Activated CD8-positive, alpha-beta memory T cell treated with anti-CD3 and anti-CD28 coated beads, Interleukin-2, amount 10 ng/mL, durations not matched to agents 7 days and 5 days (primary cell): ENCODE measurements around the gene NPAS3. TPM values are rescaled to one million over a fixed set of nuclear protein-coding genes. Genes with fewer than 3 reads are reported as not detected.

Experiments used
- ATAC-seq: fragments of 150-1000 bp; cut with Tn5 transposase; one replicate; pipeline ENCODE4 v1.10.0; 2021; ENCODE audit warnings: moderate library complexity
- CTCF ChIA-PET: fragments of 350-600 bp; sonication (Branson Sonifier 250); formaldehyde crosslinking; loops from one replicate; lab custom pipeline; 2021; ENCODE audit warnings: antibody characterized with exemption; lab: Charles Lee
- DNase-seq: peaks from one replicate; pipeline ENCODE4 v3.0.0-alpha.2; 2020
- H3K27ac Mint-ChIP-seq: one replicate; pipeline ENCODE4 v1.8.0; 2021; ENCODE audit warnings: mild to moderate bottlenecking, mixed read lengths
- H3K27me3 Mint-ChIP-seq: one replicate; pipeline ENCODE4 v1.8.0; 2021; ENCODE audit warnings: mixed read lengths
- H3K36me3 Mint-ChIP-seq: one replicate; pipeline ENCODE4 v1.8.0; 2021; ENCODE audit warnings: mild to moderate bottlenecking, mixed read lengths
- H3K4me1 Mint-ChIP-seq: one replicate; pipeline ENCODE4 v1.8.0; 2021; ENCODE audit warnings: mixed read lengths
- H3K4me3 Mint-ChIP-seq: one replicate; pipeline ENCODE4 v1.8.0; 2021; ENCODE audit warnings: mild to moderate bottlenecking, moderate library complexity, mixed read lengths
- H3K9me3 Mint-ChIP-seq: one replicate; pipeline ENCODE4 v1.8.0; 2022; ENCODE audit warnings: low read depth, mixed read lengths
- total RNA-seq, 2 experiments: library from RNA; stranded (reverse); gene quantifications; one replicate each; pipeline ENCODE4 v1.2.3, GENCODE V29; 2021

NPAS3 gene
- total RNA-seq, 2 experiments from 2014 or later = not detected

DNA sequence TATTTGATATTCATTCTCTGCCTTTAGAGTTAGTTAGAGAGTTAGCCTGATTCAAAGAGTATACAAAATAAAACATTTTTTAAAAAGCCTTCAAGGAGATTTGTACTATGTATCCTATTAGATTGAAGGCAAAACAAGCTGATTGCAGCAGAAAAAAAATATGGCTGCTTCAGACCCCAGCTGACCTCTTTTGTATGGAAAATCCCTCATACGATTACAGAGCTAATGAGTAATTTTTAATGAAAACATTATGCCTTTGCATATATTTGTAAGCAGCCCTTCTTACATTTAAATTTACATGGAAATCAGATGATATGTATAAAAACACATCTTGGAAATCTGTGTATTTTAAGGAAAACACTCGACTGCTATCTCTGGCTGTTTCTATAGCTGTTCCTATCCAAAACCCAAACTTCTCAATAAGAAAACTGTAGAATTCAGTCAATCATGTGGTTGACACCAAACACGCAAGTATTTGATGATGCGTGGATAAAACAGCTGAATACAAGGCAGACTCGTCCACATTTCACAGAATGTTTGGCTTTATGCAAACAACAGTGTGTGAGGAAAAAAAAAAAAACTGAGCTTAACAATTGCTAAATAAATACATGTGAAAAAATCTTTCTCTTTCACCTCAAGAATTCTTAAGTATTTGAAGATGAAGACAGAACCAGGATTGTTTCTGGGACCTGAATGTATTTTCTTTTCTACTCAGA is 736.9 kb downstream of the NPAS3 start:
- CTCF ChIA-PET = interaction anchor here (1.6 kb wide), 1 partner anchor 117 kb away, joined by 6 read pairs; no protein-coding TSS in a partner anchor
- no peaks in the 10 kb centered on the region for H3K27me3 Mint-ChIP-seq

GRCh38 chr14:33676135-33676566 is 737.5 kb downstream of the NPAS3 start:
- Mint-ChIP-seq H3K4me1 (no peaks in the 10 kb centered on the region), H3K9me3 (no peaks in the 10 kb centered on the region), H3K27ac (no peak overlapping the region), H3K4me3 (no peak overlapping the region), H3K27me3 (no peaks in the 10 kb centered on the region), H3K36me3 (no peaks in the 10 kb centered on the region)
- no peak for DNase-seq
- no peak for ATAC-seq
- CTCF ChIA-PET = interaction anchor here (1.6 kb wide), 1 partner anchor 116 kb away, joined by 6 read pairs; no protein-coding TSS in a partner anchor

More for the DNA sequence above, 736.9 kb downstream of the NPAS3 start:
- ATAC-seq (no peak), DNase-seq (no peak)
- Mint-ChIP-seq H3K4me1 (no peaks in the 10 kb centered on the region), H3K9me3 (no peaks in the 10 kb centered on the region), H3K36me3 (no peaks in the 10 kb centered on the region), H3K4me3 (no peak overlapping the region), H3K27ac (no peak overlapping the region)

GRCh38 chr14:33676891-33677290 is 738.2 kb downstream of the NPAS3 start:
- no peaks in the 10 kb centered on the region for H3K4me1 Mint-ChIP-seq
- ATAC-seq (no peak), DNase-seq (no peak)
- no peak overlapping the region for H3K4me3 Mint-ChIP-seq
- H3K36me3 Mint-ChIP-seq = no peaks in the 10 kb centered on the region
- H3K27ac Mint-ChIP-seq = no peak overlapping the region
- no peaks in the 10 kb centered on the region for H3K9me3 Mint-ChIP-seq
- no peaks in the 10 kb centered on the region for H3K27me3 Mint-ChIP-seq
- CTCF ChIA-PET = no interaction called here

DNA sequence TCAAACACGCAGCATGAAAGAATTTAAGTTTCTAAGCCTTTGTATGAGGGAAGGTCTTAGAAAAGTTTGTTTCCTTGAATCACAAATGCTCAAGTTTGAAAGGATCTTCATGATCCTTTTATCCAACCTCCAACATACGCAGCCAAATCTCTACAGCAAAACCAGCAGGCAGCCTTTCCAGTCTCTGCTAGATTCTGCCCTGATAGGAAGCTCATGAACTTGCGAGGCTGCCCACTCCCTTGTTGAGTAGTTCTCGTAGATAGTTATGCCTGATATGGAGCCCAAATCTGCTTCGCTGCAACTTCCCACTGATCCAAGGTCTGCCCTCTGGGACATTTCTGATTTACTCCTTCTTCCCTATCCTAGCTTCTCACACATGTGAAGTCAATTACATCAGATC is 739.3 kb downstream of the NPAS3 start:
- Mint-ChIP-seq H3K9me3 (no peaks in the 10 kb centered on the region), H3K27ac (no peak overlapping the region), H3K36me3 (no peaks in the 10 kb centered on the region), H3K27me3 (no peaks in the 10 kb centered on the region), H3K4me1 (no peaks in the 10 kb centered on the region), H3K4me3 (no peak overlapping the region)
- no peak for DNase-seq
- no peak for ATAC-seq
- CTCF ChIA-PET = no interaction called here

- no peak for DNase-seq
- Mint-ChIP-seq H3K4me1 (no peaks in the 10 kb centered on the region), H3K27me3 (no peaks in the 10 kb centered on the region), H3K36me3 (no peaks in the 10 kb centered on the region), H3K4me3 (no peak overlapping the region), H3K9me3 (no peaks in the 10 kb centered on the region), H3K27ac (no peak overlapping the region)
- CTCF ChIA-PET = no interaction called here
- ATAC-seq = no peak
Observed at GRCh38 chr14:33679025-33679424, 740.3 kb downstream of the NPAS3 start.

GRCh38 chr14:33679461-33680225 is 741.0 kb downstream of the NPAS3 start:
- no peak for DNase-seq

DNA sequence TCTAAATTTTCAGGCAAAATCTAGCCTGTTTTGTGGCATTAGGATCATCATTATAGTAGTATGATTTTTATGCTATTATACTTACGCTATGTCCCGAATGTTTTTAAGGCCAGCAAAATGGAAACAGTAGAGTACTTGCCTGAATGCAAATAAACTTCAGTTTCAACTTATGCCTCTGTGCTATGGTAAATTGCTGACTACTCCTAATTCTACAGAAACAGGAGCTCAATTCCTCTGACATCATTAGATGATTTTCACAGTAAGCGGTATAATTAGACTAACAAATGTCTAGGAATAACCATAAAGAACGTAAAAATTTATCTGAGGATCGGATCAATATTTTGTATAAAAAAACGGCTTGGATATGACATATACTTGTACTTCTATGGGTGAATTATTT is 742.2 kb downstream of the NPAS3 start:
- no peak overlapping the region for H3K4me3 Mint-ChIP-seq
- ATAC-seq (no peak), DNase-seq (no peak)
- H3K27ac Mint-ChIP-seq = no peak overlapping the region
- no peaks in the 10 kb centered on the region for H3K9me3 Mint-ChIP-seq
- no peaks in the 10 kb centered on the region for H3K27me3 Mint-ChIP-seq
- H3K36me3 Mint-ChIP-seq = no peaks in the 10 kb centered on the region
- CTCF ChIA-PET = no interaction called here
- H3K4me1 Mint-ChIP-seq = no peaks in the 10 kb centered on the region

More at GRCh38 chr14:33679461-33680225, 741.0 kb downstream of the NPAS3 start:
- Mint-ChIP-seq H3K36me3 (no peaks in the 10 kb centered on the region), H3K9me3 (no peaks in the 10 kb centered on the region), H3K4me1 (no peaks in the 10 kb centered on the region), H3K27ac (no peak overlapping the region), H3K27me3 (no peaks in the 10 kb centered on the region), H3K4me3 (no peak overlapping the region)
- no peak for ATAC-seq
- CTCF ChIA-PET = no interaction called here

DNA sequence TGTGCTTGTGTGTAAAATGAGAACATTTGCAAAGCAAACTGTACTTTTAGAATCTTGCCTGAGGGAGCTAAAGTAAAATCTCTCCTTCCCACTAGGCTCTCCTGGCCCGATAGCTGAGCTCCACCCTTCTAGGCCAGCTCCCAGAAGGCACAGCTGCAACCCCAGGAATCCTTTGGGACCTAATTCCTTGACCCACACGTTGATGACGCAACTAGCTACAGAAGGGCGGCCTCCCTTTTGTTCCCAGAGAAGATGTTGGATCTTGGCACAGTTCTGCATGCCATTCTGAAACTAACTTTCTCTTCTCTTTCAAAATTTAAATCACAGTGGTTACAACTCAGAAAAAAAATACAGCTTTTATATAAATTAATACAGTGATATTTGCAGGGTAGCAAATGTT is 744.1 kb downstream of the NPAS3 start:
- CTCF ChIA-PET = interaction anchor here (0.6 kb wide), 1 partner anchor 109 kb away, joined by 3 read pairs; no protein-coding TSS in a partner anchor
- no peaks in the 10 kb centered on the region for H3K4me1 Mint-ChIP-seq

GRCh38 chr14:33685026-33685425 is 746.3 kb downstream of the NPAS3 start:
- CTCF ChIA-PET = interaction anchor here (0.6 kb wide), 1 partner anchor 13 kb away, joined by 3 read pairs; no protein-coding TSS in a partner anchor
- Mint-ChIP-seq H3K9me3 (no peaks in the 10 kb centered on the region), H3K27ac (no peak overlapping the region)

More for the DNA sequence above, 744.1 kb downstream of the NPAS3 start:
- Mint-ChIP-seq H3K9me3 (no peaks in the 10 kb centered on the region), H3K36me3 (no peaks in the 10 kb centered on the region), H3K27ac (no peak overlapping the region), H3K4me3 (no peak overlapping the region), H3K27me3 (no peaks in the 10 kb centered on the region)
- ATAC-seq (no peak), DNase-seq (no peak)

GRCh38 chr14:33685698-33686097 is 747.0 kb downstream of the NPAS3 start:
- Mint-ChIP-seq H3K36me3 (no peaks in the 10 kb centered on the region), H3K4me3 (no peak overlapping the region), H3K4me1 (no peaks in the 10 kb centered on the region), H3K27me3 (no peaks in the 10 kb centered on the region), H3K9me3 (no peaks in the 10 kb centered on the region), H3K27ac (no peak overlapping the region)
- DNase-seq = no peak
- no peak for ATAC-seq
- CTCF ChIA-PET = interaction anchor here (0.6 kb wide), 1 partner anchor 13 kb away, joined by 3 read pairs; no protein-coding TSS in a partner anchor

More at GRCh38 chr14:33685026-33685425, 746.3 kb downstream of the NPAS3 start:
- H3K4me3 Mint-ChIP-seq = no peak overlapping the region
- no peaks in the 10 kb centered on the region for H3K4me1 Mint-ChIP-seq
- no peak for DNase-seq
- no peak for ATAC-seq
- H3K36me3 Mint-ChIP-seq = no peaks in the 10 kb centered on the region
- H3K27me3 Mint-ChIP-seq = no peaks in the 10 kb centered on the region

GRCh38 chr14:33686218-33686617 is 747.5 kb downstream of the NPAS3 start:
- ATAC-seq = no peak
- H3K27me3 Mint-ChIP-seq = no peaks in the 10 kb centered on the region
- H3K9me3 Mint-ChIP-seq = no peaks in the 10 kb centered on the region
- CTCF ChIA-PET = no interaction called here
- no peak overlapping the region for H3K4me3 Mint-ChIP-seq
- H3K27ac Mint-ChIP-seq = no peak overlapping the region
- DNase-seq = no peak
- H3K4me1 Mint-ChIP-seq = no peaks in the 10 kb centered on the region
- no peaks in the 10 kb centered on the region for H3K36me3 Mint-ChIP-seq

DNA sequence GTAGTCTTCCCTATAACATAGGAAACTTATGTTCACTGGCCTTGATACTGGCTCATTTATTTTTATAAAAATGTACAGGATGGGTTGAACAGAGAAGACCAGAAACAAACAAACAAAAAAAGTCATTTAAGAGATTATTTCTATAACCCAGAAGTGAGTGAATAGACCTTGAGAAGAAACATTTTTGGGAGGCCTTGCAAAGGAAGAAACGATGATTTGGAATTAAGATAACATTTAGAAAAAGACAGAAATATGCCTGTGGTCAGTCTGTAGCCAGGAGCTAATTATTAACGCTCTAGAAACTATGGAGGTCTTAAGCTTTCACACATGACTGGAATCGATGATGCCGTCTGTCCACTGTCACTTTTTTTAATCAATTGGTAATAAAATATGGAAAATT is 748.2 kb downstream of the NPAS3 start:
- CTCF ChIA-PET = no interaction called here
- H3K27me3 Mint-ChIP-seq = no peaks in the 10 kb centered on the region
- H3K4me1 Mint-ChIP-seq = no peaks in the 10 kb centered on the region
- no peaks in the 10 kb centered on the region for H3K36me3 Mint-ChIP-seq
- no peak overlapping the region for H3K27ac Mint-ChIP-seq
- no peaks in the 10 kb centered on the region for H3K9me3 Mint-ChIP-seq
- H3K4me3 Mint-ChIP-seq = no peak overlapping the region
- no peak for ATAC-seq
- no peak for DNase-seq

DNA sequence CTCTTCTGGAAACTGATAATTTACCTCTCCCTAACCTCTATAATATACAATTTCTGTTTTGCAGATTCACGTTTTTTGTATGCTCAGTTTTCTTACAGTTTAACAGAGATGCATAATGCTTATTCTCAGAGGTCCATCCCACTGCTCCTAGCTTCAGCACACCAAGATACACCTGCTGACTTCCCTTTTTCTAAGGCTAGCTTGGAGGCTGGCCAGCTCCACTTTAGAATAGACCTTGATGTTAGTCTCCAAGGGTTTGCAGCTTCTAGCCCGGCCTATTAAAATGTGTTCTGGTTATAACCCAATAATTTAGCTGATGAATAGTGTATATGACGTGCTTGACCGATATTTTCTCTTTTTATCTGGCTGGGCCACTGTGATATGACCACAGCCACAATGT is 751.0 kb downstream of the NPAS3 start:
- no peak overlapping the region for H3K27ac Mint-ChIP-seq
- ATAC-seq (no peak), DNase-seq (no peak)
- CTCF ChIA-PET = no interaction called here
- H3K4me3 Mint-ChIP-seq = no peak overlapping the region
- no peaks in the 10 kb centered on the region for H3K4me1 Mint-ChIP-seq
- H3K27me3 Mint-ChIP-seq = no peaks in the 10 kb centered on the region
- H3K36me3 Mint-ChIP-seq = no peaks in the 10 kb centered on the region
- H3K9me3 Mint-ChIP-seq = peaks cover 3% of the 10 kb centered on the region

- peaks cover 3% of the 10 kb centered on the region for H3K9me3 Mint-ChIP-seq
- H3K27me3 Mint-ChIP-seq = no peaks in the 10 kb centered on the region
Observed at GRCh38 chr14:33691907-33692306, 753.2 kb downstream of the NPAS3 start.

More at GRCh38 chr14:33691907-33692306, 753.2 kb downstream of the NPAS3 start:
- Mint-ChIP-seq H3K4me1 (no peaks in the 10 kb centered on the region), H3K4me3 (no peak overlapping the region), H3K27ac (no peak overlapping the region), H3K36me3 (no peaks in the 10 kb centered on the region)
- ATAC-seq (no peak), DNase-seq (no peak)
- CTCF ChIA-PET = no interaction called here
